GM19035 (cell line): ENCODE measurements around the gene CRB3.
"Not testable (repeated sequence)": the region's sequence is repeated elsewhere in the genome, so short reads cannot be mapped to it uniquely, and the experiment has no call there.

Experiments used
- ATAC-seq: cut with Tn5 transposase; IDR thresholded peaks from one replicate; pipeline ENCODE4 v1.9.1; 2021; ENCODE audit not compliant: unreplicated experiment

CRB3 gene

DNA sequence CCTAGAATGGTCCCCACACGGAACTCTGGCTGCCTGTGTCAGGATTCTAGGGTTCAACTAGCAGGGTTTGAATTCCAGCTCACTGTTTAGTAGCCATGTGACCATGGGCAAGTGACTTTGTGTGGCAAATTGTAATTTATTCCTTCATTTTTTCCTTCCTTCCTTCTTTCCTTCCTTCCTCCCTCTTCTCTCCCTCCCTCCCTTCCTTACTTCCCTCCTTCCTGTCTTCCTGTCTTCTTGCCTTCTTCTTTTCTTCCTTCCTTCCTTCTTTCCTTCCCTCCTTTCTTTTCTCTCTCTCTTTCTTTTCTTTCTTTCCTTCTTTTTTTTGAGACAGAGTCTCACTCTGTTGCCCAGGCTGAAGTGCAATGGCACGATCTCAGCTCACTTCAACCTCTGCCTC is 26.1 kb downstream of the CRB3 start:
- no peak for ATAC-seq

DNA sequence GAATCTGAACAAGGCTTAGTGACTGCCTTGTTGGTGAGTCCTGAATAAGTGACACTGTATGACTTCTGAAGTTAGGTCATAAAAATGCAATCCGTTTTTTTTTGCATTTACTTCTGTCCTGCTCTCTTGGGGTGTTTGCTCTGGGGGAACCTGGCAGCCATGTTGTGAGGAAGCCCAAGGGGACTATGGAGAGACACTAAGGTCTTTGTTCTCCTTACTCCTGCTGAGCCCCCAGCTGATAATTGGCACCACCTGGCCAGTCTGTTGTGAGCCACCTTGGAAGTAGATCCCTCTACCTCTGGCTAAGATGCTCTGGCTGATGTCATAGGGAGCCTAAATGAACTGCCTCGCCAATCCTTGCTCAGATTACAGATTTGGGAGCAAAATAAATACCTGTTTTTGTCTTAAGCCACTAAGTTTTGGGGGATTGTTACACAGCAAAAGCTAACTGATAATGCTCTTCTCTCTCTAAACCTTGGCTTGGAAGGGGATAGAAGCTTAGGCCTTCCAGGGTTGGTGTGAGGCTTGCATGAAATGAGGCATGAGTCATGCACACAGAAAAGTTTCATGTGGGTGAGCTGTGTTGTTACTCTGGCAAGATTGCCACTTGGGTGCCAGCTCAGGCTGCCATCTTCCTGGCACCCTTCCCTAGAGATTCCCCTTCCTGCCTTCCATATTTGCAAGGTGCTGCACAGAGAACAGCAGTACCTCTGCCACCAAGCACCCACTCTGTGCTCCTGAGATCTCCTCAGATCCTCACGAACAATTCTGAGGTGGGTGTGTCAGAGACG is 27.9 kb downstream of the CRB3 start:
- no peak for ATAC-seq

DNA sequence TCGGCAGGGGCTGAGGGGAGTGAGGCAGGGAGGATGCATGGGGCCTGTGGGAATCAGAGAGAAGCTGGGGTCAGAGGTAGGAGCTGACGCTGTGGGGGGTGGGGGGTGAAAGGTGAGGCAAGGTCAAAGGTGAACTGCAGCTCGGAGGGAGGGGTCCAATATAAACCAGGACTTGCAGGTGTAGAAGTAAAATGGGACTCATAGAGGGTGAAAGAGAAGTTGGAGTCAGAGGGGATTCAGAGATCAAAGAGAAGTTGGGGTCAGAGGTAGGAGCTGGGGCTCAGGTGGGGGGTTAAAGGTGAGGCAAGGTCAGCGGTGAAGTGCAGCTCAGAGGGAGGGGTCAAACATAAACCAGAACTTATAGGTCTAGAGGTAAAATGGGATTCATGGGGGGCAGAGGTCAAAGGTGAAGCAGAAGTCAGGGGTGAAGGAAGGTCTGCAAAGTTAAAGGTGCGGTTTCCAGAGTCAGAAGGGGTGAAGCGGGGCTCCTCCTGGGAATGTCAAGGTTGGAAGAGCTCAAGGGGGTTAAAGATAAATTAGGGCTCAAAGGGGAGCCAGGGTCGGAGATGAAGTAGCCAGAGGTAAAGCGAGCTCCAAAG is 30.5 kb downstream of the CRB3 start:
- ATAC-seq, result no peak

DNA sequence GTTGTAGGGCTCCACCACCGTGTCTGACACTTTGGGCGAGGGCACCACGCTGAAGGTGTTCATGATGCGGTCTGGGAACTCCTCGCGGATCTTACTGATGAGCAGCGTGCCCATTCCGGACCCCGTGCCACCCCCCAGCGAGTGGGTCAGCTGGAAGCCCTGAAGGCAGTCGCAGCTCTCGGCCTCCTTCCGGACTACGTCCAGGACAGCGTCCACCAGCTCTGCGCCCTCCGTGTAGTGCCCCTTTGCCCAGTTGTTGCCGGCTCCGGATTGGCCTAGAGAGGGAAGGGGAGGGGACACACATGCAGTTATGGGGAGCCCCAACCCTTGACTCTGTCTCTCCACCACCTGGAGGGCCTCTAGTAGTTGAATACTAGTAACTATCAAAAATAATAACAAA is 31.9 kb downstream of the CRB3 start:
- ATAC-seq, result no peak

DNA sequence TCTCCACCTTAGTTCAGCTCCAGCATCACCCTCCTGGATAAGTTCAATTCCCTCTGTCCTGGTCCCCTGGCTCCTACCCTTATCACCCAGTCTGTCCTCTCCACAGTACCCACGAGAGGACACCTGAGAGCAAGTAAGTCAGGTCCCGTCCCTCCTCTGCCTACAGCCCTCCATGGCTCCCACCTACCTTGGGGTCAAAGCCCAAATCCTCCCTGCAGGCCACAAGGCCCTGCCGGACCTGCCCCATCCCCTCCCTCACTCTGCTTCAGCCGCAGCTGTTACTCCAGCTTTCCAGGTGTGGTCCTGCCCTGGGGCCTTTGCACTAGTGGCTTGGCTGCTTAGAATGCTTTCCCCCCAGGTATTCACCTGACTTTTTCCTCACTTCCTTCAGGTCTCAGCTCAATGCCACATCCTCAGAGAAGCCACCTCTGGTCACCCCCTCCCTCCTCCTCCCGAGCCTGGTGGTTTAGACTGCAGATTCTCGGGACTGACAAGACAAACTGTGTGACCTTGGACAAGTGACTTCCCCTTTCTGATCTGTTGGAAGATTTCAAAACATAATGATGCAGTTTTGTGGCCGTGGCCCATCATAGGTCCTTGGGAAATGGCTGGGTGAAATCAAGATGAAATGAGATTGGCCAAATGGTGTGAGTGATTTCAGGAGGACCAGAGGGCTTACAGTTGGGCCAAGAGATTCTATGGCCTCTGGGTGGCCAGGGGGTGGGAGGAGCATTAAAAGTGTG is 34.4 kb downstream of the CRB3 start:
- ATAC-seq, result no peak

DNA sequence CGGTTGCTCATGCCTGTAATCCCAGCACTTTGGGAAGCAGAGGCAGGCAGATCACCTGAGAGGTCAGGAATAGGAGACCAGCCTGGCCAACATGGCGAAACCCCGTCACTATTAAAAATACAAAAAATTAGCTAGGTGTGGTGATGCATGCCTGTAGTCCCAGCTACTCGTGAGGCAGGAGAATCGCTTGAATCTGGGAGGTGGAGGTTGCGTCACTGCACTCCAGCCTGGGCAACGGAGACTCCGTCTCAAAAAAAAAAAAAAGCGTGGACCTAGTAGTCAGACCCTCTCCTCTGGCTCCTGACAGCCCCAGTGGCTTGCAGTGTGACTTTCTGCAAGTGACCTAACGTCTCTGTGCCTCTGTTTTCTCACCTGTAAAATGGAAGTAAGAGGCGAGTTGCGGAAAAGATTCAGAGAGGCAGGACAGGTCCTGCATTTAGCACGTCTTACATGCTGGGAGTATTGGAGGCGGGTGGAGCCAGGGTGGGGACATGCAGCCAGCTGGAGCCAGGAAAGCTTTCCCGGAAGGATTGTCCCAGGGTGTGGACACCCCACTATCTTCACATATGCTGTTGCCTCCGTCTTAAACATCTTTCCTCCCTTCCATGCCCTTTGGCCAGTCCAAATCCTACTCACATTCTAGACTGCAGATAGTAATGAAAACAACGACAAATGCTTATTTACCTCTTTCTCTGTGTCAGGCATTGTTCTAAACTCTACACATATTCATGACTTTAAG is 35.1 kb downstream of the CRB3 start:
- ATAC-seq, result no peak

DNA sequence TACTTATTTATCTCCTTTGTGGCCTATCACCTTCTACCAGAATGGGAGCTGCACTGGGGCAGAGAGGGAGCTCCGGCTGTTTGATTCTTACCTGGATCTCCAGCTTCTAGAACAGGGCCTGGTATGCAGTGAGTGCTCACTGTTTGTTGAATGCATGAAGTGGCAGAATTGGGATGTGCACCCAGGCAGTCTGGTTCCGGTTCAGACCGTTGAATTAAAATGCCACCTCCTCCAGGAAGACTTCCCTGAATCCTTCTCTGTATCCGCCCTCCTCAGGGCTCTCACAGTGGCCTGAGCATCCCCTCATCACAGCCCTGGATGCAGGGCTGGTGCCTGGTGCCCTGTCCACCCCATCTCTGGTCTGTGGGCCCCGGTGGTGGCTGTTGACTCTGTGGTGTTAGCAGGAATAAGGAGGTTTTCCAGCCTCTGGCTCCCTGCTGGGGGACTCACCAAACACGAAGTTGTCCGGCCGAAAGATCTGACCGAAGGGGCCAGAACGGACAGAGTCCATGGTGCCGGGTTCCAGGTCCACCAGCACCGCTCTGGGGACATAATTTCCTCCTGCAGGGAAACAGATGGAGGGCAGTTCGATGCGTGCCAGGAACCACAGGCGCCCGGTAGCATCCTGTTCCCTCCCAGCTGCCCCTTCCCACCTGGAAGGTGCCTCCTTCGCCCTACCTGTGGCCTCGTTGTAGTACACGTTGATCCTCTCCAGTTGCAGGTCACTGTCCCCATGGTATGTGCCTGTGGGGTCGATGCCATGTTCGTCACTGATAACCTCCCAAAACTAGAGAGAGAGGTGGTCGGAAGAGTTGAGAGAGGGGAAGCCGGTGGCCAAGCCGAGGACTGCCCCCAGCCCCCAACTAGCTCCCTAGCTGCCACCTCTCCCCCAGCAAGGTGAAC is 37.0 kb downstream of the CRB3 start:
- no peak for ATAC-seq

DNA sequence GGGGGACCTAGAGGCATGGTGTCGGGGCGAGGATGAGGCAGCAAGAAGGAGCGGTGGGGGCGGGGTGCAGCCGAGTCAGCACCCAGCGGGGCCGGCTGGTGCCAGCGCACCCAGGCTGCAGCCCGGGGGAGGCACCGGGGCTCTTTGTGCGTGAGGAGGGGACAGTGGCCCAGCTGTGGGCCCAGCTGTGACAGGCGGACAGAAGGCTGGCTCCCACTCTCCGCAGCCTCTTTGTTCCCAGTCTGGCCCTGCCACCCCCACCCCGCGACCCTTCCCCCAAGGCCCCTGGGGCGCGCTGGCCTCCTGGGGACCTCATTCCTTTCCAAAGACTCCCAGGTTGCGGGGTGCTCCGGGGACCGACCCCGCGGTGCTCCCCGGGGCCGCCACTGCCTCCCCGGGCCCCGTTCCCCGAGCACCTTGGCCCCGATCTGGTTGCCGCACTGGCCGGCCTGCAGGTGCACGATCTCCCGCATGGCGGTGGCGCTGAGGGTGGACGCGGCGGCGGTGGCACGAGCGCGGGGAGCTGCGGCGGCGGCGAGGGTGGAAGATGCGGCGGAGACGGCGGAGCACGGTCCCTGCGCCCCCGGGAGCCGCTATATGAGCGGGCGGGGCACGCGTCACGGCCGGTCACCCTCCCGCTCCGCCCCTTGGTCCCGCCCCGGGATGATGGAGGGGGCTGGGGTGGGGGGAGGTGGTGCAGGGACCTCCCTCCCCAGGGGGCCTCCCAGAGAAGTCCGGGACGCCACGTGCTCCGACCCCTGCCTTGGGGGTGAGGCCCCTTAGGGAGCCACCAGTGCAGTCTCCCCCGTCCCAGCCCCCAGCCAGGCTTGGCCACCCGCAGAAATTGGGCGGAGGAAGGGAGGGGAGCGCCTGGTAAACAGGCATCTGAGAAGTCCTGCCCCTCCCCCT is 37.9 kb downstream of the CRB3 start, which contains the start of gene TUBB4A:
TUBB4A (minus strand) TSS at position 570 of the 909 bp plus-strand sequence; CDS start at position 473, 97 bp downstream.
- no peak for ATAC-seq

DNA sequence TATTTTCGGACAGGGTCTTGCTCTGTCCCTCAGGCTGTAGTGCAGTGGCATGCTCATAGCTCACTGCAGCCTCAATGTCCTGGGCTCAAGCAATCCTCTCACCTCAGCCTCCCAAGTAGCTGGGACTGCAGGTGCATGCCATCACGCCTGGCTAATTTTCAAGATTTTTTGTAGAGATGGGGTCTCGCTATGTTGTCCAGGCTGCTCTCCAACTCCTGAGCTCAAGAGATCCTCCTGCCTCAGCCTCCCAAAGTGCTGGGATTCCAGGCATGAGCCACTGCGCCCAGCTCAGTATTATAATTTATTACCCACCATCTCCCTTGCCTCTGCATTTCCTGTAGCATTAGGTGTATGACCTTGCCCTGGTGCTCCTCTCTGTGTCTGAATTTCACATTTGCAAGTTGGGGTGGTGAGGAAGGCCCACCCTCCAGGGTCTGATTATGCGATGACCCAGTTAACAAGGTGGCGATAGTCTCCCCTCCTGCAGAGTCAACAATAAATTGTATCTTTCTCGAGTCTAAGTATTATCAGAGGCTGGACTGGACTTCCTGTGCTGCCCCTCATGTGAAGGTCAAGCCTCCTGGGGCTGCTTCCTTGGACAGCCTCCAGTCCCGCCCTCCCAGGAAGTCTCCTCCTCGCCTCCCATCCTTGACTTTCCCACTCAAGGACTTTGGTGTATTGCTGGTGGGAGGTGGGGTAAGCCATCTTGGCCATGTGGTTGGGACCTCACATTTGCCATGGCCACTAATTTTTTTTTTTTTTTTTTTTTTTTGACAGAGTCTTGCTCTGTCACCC is 39.5 kb downstream of the CRB3 start:
- ATAC-seq, result no peak

DNA sequence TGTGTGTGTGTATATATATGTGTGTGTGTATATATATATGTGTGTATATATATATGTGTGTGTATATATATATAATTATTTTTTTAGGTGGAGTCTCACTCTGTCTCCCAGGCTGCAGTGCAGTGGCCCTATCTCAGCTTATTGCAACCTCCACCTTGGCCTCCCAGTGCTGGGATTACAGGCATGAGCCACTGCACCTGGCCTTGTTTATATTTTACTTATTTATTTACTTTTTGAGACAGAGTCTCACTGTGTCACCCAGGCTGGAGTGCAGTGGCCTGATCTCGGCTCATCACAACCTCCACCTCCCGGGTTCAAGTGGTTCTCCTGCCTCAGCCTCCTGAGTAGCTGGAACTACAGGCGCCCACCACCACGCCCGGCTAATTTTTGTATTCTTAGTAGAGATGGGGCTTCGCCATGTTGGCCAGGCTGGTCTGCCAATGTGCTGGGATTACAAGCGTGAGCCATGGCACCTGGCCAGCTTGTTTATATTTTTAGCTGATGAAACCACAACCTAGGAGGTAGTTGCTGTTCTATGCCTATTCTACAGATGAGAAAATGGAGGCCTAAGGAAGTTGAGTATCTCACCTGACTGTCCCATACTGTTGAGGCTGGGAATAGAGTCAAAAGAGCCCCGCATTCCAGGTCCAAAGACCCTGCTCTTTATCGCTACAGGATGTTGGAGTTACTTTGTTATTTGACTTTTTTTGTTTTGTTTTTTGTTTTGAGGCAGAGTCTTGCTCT is 44.1 kb downstream of the CRB3 start:
- not testable (repeated sequence) for ATAC-seq

DNA sequence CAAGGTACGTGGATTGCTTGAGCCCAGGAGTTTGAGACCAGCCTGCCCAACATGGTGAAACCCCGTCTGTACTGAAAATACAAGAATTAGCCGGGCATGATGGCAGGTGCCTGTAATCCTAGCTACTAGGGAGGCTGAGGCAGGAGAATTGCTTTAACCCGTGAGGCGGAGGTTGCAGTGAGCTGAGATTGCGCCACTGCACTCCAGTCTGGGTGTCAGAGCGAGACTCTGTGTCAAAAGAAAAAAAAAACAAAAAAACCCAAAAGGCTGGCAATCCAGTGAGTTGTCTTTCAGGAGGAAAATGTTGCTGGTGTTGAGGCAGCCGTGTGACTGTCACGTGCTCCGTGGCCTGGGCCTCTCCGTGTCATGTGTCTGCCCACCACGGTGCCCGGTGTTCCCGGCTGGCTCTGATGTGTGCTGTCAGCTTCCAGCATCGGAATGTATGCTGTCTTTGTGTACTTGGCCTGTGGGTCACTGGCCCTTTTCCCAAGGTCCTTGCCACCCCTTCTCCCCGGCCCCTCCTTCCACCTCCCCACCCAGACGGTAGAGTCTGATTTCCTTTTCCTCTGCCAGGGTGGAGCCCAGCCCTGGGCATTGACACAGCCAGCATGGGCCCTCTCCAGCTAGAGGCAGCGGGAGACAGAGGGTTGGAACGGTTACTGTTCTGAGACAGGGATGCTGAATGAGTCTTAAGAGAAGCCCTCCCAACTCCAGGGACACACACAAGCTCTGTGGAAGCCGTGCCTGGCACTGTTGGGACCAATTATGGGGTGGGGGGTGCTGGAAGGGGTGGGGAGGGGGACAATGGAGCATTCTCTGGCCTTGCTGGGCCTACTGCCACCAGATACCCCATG is 45.3 kb downstream of the CRB3 start:
- ATAC-seq, result no peak

DNA sequence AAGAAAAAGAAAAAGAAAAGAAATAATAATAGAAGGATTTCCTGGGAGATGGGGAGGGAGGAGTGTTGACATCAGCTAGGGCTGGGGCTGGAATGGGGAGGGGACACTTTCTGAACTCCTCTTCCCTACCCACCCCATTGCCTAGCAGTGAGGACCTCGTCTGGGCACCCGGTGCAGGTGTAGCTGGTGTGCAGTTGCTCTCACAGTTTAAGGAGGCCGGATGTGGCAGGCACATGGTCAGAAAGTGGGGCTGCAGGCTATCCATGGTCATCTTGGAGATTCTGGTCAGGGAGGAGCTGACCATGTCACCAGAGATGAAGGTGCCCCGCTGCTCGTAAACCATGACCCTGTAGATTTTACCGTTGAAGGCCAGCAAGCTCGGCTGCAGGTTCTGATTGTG is 46.5 kb downstream of the CRB3 start:
- ATAC-seq, result no peak

DNA sequence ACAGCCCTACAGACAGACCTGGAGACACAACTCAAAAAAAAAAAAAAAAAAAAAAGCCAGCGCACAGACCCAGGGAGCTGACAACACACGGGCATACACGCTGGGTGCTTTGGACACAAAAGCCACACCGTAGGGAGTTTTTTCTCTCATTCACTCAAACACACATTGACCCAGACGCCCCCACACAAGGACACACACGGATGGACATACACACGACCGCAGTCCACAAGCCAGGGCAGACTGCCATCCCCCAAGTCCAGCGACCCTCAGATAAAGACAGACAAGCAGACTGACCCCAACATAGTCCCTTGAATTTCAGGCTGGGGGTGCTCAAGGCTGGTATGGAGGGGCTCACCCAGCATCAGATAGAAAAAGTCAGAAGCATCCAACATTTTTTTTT is 50.0 kb downstream of the CRB3 start:
- no peak for ATAC-seq

DNA sequence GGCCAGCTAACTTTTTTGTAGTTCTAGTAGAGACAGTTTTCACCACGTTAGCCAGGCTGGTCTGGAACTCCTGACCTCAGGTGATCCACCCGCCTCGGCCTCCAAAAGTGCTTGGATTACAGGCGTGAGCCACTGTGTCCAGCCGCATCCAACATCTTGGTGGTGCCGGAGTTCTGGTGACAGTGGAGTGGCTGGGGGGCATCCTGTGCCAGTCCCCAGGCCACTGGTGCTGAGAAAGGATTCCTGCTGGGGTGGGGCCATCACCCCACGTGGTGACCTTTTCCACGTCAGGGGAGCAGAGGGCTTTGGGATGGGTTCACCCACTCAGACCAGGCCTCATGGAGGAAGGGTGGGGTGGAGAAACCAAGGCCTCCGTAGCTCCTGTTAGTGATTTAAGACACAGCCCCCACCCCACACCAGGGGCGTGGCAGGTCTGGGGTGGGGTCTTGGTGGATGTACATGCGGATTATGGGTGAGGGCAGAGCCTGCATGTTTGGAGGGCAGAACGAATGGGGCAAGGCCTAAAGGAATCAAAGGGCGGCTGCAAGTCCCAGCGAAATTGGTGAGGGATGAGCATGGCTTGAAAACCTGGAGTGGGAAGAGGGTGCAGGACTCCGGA is 51.0 kb downstream of the CRB3 start:
- no peak for ATAC-seq

DNA sequence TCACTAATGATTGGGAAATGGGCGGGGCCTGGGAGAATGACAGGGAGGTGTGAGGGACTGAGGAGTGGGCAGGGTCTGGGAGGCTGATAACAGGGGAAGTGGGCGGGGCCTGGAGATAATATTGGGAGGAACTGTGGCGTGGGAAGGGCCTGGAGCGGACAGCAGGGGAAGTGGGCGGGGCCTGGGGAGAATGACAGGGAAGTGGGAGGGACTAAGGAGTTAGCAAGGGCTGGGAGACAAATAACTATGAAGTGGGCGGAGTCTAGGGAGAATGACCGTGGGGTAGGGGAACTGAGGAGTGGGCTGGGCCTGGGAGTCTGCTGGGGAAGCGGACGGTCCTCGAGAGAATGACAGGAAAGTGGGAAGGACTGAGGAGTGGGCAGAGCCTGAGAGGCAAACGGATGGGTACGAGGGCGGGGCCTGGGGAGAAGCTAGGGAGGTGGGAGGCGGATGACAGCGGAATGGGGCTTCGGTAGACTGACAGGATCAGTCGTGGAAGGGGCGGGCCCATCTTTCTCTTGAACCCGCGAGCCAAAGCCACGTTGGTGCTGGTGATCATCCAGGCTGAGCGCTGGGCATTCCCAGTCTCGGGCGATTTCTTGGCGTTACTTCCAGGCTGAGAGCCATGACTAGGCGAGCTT is 52.1 kb downstream of the CRB3 start:
- ATAC-seq, result peak; percentile 24
